OCI-LY3 (cell line): ENCODE results near the gene LRRC17.

ENCODE experiments used
- H2AFZ ChIP-seq: fragments of 200-600, 300-600 bp; shearing (Covaris generic); 2 replicates; pipeline ENCODE4 v1.6.0; 2014; ENCODE audit warnings: antibody characterized with exemption, low read depth, low read length
- H3K27ac ChIP-seq: fragments of 200-600, 300-600 bp; sonication (generic); 2 replicates; pipeline ENCODE4 v1.5.1; 2014; ENCODE audit warnings: mild to moderate bottlenecking, low read length, moderate library complexity, mixed read lengths
- H3K27me3 ChIP-seq: fragments of 200-600, 300-600 bp; sonication (generic); 2 replicates; pipeline ENCODE4 v1.6.1; 2014; ENCODE audit warnings: low read depth, low read length, mixed read lengths
- H3K36me3 ChIP-seq: fragments of 200-600, 300-600 bp; sonication (generic); replicated peaks from 2 replicates; pipeline ENCODE3; 2014; ENCODE audit warnings: low read depth, low read length, mixed read lengths
- H3K4me1 ChIP-seq: fragments of 300-600, 200-600 bp; sonication (generic); 2 replicates; pipeline ENCODE4 v1.6.1; 2014; ENCODE audit warnings: low read length, mixed read lengths
- H3K4me2 ChIP-seq: fragments of 200-600, 300-600 bp; sonication (generic); 2 replicates; pipeline ENCODE4 v1.6.1; 2014; ENCODE audit warnings: low read length, mixed read lengths
- H3K4me3 ChIP-seq: fragments of 300-600, 200-600 bp; sonication (generic); 2 replicates; pipeline ENCODE4 v1.5.1; 2014; ENCODE audit warnings: antibody characterized with exemption, mild to moderate bottlenecking, low read length, moderate library complexity
- H3K79me2 ChIP-seq: fragments of 300-600, 200-600 bp; shearing (Covaris generic); 2 replicates; pipeline ENCODE4 v1.6.1; 2014; ENCODE audit warnings: mild to moderate bottlenecking, low read length, mixed read lengths
- H3K9ac ChIP-seq: fragments of 300-600, 200-600 bp; shearing (Covaris generic); 2 replicates; pipeline ENCODE4 v1.6.0; 2014; ENCODE audit warnings: mild to moderate bottlenecking, low read length, moderate library complexity
- H3K9me3 ChIP-seq: fragments of 200-600, 300-600 bp; shearing (Covaris generic); 2 replicates; pipeline ENCODE4 v1.6.1; 2014; ENCODE audit warnings: low read length, mixed read lengths; ENCODE audit not compliant: insufficient read depth
- H4K20me1 ChIP-seq: fragments of 200-600, 300-600 bp; sonication (generic); 2 replicates; pipeline ENCODE4 v1.6.1; 2016; ENCODE audit warnings: low read length, mixed read lengths; ENCODE audit not compliant: insufficient read depth
- CTCF ChIP-seq: fragments of 200-600, 300-600 bp; sonication (generic); IDR thresholded peaks from 2 replicates; pipeline ENCODE4 v1.5.1; 2014; ENCODE audit warnings: antibody characterized with exemption, low read length, low read depth
- EZH2phosphoT487 ChIP-seq: fragments of 200-600 bp; shearing (Covaris generic); IDR thresholded peaks from 2 replicates; pipeline ENCODE4 v1.6.1; 2018; ENCODE audit warnings: antibody characterized with exemption, mixed run types, low read depth

LRRC17 gene

GRCh38 chr7:102978284-102978683, 65.5 kb downstream of the LRRC17 start:
- Histone ChIP-seq H3K4me3 (no peak overlapping the region), H3K27ac (no peak overlapping the region), H2AFZ (no peak overlapping the region), H3K27me3 (no peaks in the 10 kb centered on the region), H3K9ac (no peak overlapping the region), H3K4me2 (no peak overlapping the region), H4K20me1 (no peaks in the 10 kb centered on the region), H3K79me2 (no peaks in the 10 kb centered on the region), H3K9me3 (no peaks in the 10 kb centered on the region), H3K4me1 (no peaks in the 10 kb centered on the region), H3K36me3 (no peaks in the 10 kb centered on the region)
- TF ChIP-seq CTCF = no peak
- no peak for TF ChIP-seq EZH2phosphoT487

DNA sequence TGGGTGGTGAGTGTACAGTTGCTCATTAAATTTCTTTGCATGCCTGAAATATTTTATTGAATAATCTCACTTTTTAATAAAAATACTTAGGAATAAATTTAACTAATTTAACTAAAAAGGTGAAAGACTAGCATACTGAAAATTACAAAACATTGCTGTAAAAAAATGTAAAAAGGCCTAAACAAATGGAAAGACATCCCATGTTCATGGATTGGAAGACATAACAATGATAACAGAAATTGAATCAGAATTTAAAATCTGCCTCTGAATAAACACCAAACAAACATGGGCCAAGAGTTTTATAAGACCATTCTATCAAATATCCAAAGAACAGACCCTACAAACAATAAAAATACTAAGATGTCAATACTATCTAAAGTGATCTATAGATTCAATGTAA, 66.9 kb downstream of the LRRC17 start:
- Histone ChIP-seq H3K27ac (no peak overlapping the region), H4K20me1 (no peaks in the 10 kb centered on the region), H3K4me1 (no peaks in the 10 kb centered on the region), H3K36me3 (no peaks in the 10 kb centered on the region), H3K27me3 (no peaks in the 10 kb centered on the region), H2AFZ (no peak overlapping the region), H3K9ac (no peak overlapping the region), H3K79me2 (no peaks in the 10 kb centered on the region), H3K4me2 (no peak overlapping the region), H3K9me3 (no peaks in the 10 kb centered on the region), H3K4me3 (no peak overlapping the region)
- TF ChIP-seq EZH2phosphoT487 (no peak), CTCF (no peak)

DNA sequence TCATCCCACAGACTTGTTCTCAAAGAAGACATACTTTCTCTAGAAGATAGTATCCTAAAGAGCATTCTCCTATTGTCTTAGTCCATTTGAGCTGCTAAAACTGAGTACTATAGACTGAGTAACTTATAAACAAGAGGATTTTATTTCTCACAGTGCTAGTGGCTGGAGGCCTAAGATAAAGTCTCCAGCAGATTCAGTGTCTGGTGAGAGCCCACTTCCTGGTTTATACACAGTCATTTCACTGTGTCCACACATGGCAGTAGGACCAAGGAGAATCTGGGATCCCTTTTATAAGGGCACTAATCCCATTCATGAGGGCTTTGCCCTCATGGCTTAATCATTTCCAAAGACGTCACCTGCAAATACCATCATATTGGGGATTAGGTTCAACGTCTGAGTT, 68.7 kb downstream of the LRRC17 start:
- Histone ChIP-seq H3K27ac (no peak overlapping the region), H3K4me3 (no peak overlapping the region), H3K9me3 (no peaks in the 10 kb centered on the region), H2AFZ (no peak overlapping the region), H3K9ac (no peak overlapping the region), H3K27me3 (no peaks in the 10 kb centered on the region), H3K4me2 (no peak overlapping the region), H3K36me3 (no peaks in the 10 kb centered on the region), H3K4me1 (no peaks in the 10 kb centered on the region), H3K79me2 (no peaks in the 10 kb centered on the region), H4K20me1 (no peaks in the 10 kb centered on the region)
- TF ChIP-seq CTCF (no peak), EZH2phosphoT487 (no peak)

GRCh38 chr7:102982235-102982634, 69.4 kb downstream of the LRRC17 start:
- H4K20me1 ChIP-seq = no peaks in the 10 kb centered on the region
- H2AFZ ChIP-seq = no peak overlapping the region
- H3K36me3 ChIP-seq = no peaks in the 10 kb centered on the region
- no peaks in the 10 kb centered on the region for H3K4me1 ChIP-seq
- H3K4me3 ChIP-seq = no peak overlapping the region
- H3K4me2 ChIP-seq = no peak overlapping the region
- no peaks in the 10 kb centered on the region for H3K9me3 ChIP-seq
- TF ChIP-seq EZH2phosphoT487 = no peak
- no peak for TF ChIP-seq CTCF
- H3K9ac ChIP-seq = no peak overlapping the region
- no peaks in the 10 kb centered on the region for H3K79me2 ChIP-seq
- no peaks in the 10 kb centered on the region for H3K27me3 ChIP-seq
- no peak overlapping the region for H3K27ac ChIP-seq
